Coronary artery (tissue), 2 donors: ENCODE data around the gene KCNJ10.

ENCODE experiments used
- DNase-seq: peaks from one replicate; pipeline ENCODE4 v3.0.0-alpha.2; 2017; ENCODE audit warnings: low spot score
- H3K27ac ChIP-seq, 2 donors: fragments of 200-600 bp; sonication (generic); one replicate each; pipeline ENCODE4 v1.5.1; 2016 to 2019
- H3K4me3 ChIP-seq: fragments of 200-600 bp; sonication (generic); 2 replicates; pipeline ENCODE4 v1.5.1; 2016; ENCODE audit warnings: mild to moderate bottlenecking, moderate library complexity
- TF ChIP-seq, protein P1 (sequence below): fragments of 200-600 bp; sonication (generic); IDR thresholded peaks from one replicate; pipeline ENCODE4 v1.5.1; 2019; ENCODE audit warnings: antibody characterized with exemption

The KCNJ10 gene

DNA sequence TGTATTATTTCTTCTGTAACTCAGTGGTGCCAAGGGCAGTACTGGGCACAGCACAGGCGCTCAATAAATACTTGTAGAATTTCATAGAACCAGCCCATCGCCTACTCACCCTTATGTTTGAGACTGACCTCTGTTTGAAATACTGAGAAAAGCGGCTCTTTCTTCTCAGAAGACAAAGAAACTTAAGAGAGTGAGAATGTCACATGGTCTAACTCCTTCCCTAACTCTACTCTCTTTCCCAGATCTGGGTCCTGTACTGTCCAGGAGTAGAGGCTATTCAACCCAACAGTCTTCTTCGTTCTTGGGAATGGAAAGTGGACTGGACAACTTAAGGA lies 24.3 kb upstream of the KCNJ10 start:
- no peak for DNase-seq
- TF ChIP-seq, protein P1, sequence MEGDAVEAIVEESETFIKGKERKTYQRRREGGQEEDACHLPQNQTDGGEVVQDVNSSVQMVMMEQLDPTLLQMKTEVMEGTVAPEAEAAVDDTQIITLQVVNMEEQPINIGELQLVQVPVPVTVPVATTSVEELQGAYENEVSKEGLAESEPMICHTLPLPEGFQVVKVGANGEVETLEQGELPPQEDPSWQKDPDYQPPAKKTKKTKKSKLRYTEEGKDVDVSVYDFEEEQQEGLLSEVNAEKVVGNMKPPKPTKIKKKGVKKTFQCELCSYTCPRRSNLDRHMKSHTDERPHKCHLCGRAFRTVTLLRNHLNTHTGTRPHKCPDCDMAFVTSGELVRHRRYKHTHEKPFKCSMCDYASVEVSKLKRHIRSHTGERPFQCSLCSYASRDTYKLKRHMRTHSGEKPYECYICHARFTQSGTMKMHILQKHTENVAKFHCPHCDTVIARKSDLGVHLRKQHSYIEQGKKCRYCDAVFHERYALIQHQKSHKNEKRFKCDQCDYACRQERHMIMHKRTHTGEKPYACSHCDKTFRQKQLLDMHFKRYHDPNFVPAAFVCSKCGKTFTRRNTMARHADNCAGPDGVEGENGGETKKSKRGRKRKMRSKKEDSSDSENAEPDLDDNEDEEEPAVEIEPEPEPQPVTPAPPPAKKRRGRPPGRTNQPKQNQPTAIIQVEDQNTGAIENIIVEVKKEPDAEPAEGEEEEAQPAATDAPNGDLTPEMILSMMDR, result no peak
- H3K4me3 ChIP-seq, result no peak overlapping the region
- H3K27ac ChIP-seq, result no peak overlapping the region

DNA sequence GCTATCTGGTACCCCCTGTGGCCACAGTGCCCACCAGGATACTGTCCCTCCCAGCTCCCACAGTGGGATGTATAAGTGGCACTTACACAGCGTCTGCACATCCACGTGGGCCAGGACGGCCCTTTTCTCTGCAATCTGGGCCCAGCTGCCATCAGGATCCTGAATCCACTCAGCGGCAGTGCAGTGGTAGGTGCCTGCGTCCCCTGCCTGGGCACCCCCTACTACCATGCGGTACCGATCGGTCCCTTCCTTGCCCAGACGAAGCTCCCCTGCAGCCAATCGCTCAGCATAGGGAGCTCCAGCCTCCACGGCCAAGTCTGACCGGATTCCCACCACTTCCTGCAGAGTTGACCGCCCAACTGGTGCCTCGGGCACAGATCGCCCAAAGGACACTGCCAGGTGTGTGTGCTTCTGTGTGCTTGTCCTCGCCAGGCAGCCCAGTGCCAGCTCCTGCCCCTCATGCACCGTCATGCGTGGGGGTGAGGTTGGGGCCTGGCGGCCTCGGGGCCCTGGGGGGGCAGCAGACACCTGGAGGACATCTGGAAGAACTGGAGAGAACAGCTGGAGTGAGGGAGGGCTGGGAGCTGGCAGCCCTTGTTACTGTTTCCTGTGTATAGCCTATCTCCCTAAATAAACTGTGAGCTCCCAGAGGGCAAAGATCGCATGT lies 23.8 kb upstream of the KCNJ10 start:
- Histone ChIP-seq H3K4me3 (no peak overlapping the region), H3K27ac (no peak overlapping the region)
- TF ChIP-seq, protein P1, result no peak
- no peak for DNase-seq

DNA sequence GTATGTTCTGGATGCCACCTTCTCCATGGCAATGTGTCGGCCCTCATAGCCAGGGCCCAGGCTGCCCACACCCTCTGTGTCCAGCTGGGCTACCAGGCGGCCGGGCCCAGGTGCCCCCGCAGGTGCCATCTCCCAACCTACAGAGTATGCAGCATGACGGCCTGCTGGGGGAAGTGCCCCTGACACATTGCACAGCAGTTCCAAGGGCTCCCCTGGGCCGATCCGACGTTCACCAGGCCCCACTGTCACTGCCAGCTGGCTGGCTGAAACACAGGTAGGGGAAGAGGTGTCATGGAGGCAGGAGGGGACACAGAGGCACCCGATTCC lies 23.1 kb upstream of the KCNJ10 start:
- Histone ChIP-seq H3K27ac (no peak overlapping the region), H3K4me3 (no peak overlapping the region)
- DNase-seq, result no peak
- TF ChIP-seq, protein P1, result no peak

DNA sequence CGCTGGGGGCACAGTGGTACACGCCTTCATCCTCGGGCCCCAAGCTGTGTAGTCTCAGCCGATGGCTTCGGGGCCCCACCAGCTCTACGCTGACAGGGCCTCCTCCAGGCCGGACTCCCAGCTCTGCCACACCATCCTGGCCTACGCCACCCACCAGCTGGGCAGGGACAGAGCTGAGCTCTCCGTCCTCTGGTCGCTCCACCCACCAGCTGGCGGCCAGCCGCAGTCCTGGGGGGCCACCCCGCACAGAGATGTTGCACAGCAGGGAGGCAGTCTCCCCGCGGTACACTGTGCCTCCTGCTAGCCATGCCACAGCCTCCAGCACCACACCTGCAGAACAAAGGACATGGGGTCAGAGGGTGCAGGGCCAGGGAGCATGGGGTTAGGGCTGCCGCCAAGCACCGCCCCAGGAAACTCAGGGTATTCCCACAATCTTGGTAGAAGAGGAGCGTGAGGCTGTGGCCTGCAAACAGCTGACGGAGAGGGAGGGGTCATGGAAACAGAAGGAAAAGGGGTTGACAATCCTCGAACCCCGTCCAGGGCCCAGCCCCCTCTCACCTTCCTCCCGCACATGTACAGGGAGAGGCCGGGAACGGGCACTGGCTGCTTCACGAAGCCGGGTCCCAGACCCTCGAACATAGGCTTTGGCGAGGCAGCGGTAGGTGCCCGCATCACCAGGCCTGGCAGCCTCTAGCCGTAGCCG lies 22.6 kb upstream of the KCNJ10 start:
- DNase-seq, result no peak
- TF ChIP-seq, protein P1, result no peak
- H3K27ac ChIP-seq, result no peak overlapping the region
- H3K4me3 ChIP-seq, result no peak overlapping the region

DNA sequence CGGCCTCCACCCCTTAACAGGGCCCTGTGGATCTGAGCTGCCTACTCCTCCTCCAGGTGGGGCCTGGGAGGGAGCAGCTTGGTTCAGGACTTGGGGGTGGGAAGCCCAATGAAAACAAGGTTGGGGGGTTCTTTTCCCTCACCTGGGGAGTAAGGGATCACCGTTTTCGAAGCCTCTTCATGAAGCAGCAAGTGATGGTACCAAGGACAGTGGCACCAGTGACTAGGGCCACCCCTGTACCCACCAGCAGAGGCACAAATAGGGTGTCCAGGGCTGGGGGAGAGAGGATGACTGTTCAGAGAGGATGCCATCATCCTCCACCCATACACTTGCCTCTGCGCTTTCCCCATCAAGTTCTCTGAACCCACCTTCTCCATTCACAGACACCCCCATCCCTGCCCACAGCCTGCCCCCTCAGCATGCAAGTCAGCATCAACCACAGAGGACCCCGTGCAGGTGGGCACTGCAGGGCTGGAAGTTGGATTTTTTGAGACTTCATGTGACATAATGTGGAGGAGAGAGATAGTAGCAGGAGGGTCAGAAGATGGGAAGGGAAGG lies 21.8 kb upstream of the KCNJ10 start:
- H3K27ac ChIP-seq, result no peak overlapping the region
- no peak for DNase-seq
- H3K4me3 ChIP-seq, result no peak overlapping the region
- TF ChIP-seq, protein P1, result no peak

DNA sequence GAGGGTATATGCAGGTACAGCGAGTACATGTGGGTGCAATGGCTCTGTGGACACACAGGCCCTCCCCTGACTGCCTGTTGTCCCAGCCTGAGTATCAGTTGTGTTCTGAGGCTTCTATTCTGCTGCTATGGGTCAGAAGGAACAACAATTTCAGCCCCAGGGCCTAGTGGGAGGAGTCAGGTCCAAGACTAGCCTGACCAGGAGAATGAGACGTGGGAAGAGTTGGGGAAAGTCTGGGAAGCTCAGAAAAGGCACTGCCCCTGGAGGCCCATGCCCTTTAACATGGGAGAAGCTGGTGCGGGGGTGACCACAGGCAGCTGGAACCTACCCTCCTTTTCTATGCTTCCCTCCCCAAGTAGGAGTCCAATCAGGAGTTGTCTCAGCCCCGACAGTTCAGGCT lies 20.8 kb upstream of the KCNJ10 start:
- Histone ChIP-seq H3K4me3 (no peak overlapping the region), H3K27ac (no peak overlapping the region)
- no peak for DNase-seq
- TF ChIP-seq, protein P1, result no peak

DNA sequence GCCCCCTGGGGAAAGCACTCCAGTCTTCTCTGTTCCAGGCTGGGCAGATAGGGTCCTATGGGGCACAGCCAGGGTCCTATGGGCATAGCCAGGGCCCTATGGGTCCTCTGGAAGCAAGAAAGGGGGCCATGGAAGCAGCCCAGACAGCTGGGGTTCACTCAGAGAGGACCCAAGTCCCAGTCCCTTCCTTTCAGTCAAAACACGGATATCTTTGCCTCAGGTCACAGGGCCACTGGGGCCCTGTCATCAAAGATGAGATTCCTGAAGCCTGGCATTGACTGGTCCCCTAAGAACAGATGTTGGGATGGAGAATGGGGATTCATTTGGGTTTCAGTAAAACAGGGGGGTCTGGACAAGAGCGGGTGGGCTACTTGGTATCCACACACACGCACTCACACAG lies 19.9 kb upstream of the KCNJ10 start:
- no peak overlapping the region for H3K27ac ChIP-seq
- TF ChIP-seq, protein P1, result no peak
- DNase-seq, result no peak
- H3K4me3 ChIP-seq, result no peak overlapping the region
